H9 (cell line): ENCODE data around the gene URAD. TPM values are rescaled to one million over a fixed set of nuclear protein-coding genes. Genes with fewer than 3 reads are reported as not detected.

ENCODE experiments used
- DNase-seq: peaks from one replicate; pipeline ENCODE4 v3.0.0-alpha.2; 2017
- H2AFZ ChIP-seq: one replicate; pipeline ENCODE4 v1.6.1; 2013; ENCODE audit warnings: mild to moderate bottlenecking, low read length, control low read depth, moderate library complexity
- H2AK5ac ChIP-seq: 2 replicates; pipeline ENCODE4 v1.6.1; 2013; ENCODE audit warnings: low read length, control low read depth, mixed read lengths; ENCODE audit not compliant: insufficient read length
- H2BK120ac ChIP-seq: one replicate; pipeline ENCODE4 v1.6.1; 2013; ENCODE audit warnings: low read depth, mild to moderate bottlenecking, low read length, control low read depth, inconsistent platforms; ENCODE audit not compliant: poor library complexity, severe bottlenecking
- H2BK12ac ChIP-seq: 2 replicates; pipeline ENCODE4 v1.6.1; 2013; ENCODE audit warnings: low read length, control low read depth, mixed read lengths, low read depth; ENCODE audit not compliant: insufficient read length
- H2BK15ac ChIP-seq: 2 replicates; pipeline ENCODE4 v1.6.1; 2013; ENCODE audit warnings: low read depth, low read length, control low read depth
- H2BK20ac ChIP-seq: one replicate; pipeline ENCODE4 v1.6.1; 2013; ENCODE audit warnings: low read depth, mild to moderate bottlenecking, low read length, control low read depth, inconsistent platforms; ENCODE audit not compliant: poor library complexity, severe bottlenecking
- H2BK5ac ChIP-seq: 2 replicates; pipeline ENCODE4 v1.6.1; 2013; ENCODE audit warnings: low read length, control low read depth, mixed read lengths; ENCODE audit not compliant: insufficient read length
- H3K14ac ChIP-seq: 2 replicates; pipeline ENCODE4 v1.6.1; 2013; ENCODE audit warnings: low read length, control low read depth; ENCODE audit not compliant: insufficient read depth
- H3K18ac ChIP-seq: 2 replicates; pipeline ENCODE4 v1.6.1; 2013; ENCODE audit warnings: low read depth, mild to moderate bottlenecking, mixed read lengths, low read length, control low read depth; ENCODE audit not compliant: insufficient read length
- H3K23ac ChIP-seq: 2 replicates; pipeline ENCODE4 v1.6.1; 2013; ENCODE audit warnings: low read length, control low read depth, mixed read lengths, low read depth; ENCODE audit not compliant: insufficient read length
- H3K23me2 ChIP-seq: 2 replicates; pipeline ENCODE4 v1.6.1; 2013; ENCODE audit warnings: low read depth, mild to moderate bottlenecking, mixed read lengths, low read length, control low read depth; ENCODE audit not compliant: insufficient read length, poor library complexity, severe bottlenecking
- H3K27ac ChIP-seq: 2 replicates; pipeline ENCODE4 v1.5.1; 2013; ENCODE audit warnings: low read length, control low read depth, mixed read lengths, low read depth; ENCODE audit not compliant: insufficient read length
- H3K27me3 ChIP-seq: 2 replicates; pipeline ENCODE4 v1.6.1; 2013; ENCODE audit warnings: low read length, control low read depth, inconsistent platforms; ENCODE audit not compliant: insufficient read depth
- H3K4ac ChIP-seq: 2 replicates; pipeline ENCODE4 v1.6.1; 2013; ENCODE audit warnings: low read depth, mild to moderate bottlenecking, control low read depth, inconsistent platforms, low read length, moderate library complexity
- H3K4me1 ChIP-seq: 2 replicates; pipeline ENCODE4 v1.6.1; 2013; ENCODE audit warnings: low read length, control low read depth, inconsistent platforms; ENCODE audit not compliant: insufficient read depth
- H3K4me2 ChIP-seq: 2 replicates; pipeline ENCODE4 v1.6.1; 2013; ENCODE audit warnings: low read length, control low read depth, mixed read lengths; ENCODE audit not compliant: insufficient read length, insufficient read depth
- H3K56ac ChIP-seq: 2 replicates; pipeline ENCODE4 v1.6.1; 2013; ENCODE audit warnings: low read depth, mild to moderate bottlenecking, mixed read lengths, low read length, control low read depth; ENCODE audit not compliant: insufficient read length
- H3K79me1 ChIP-seq: 2 replicates; pipeline ENCODE4 v1.6.1; 2013; ENCODE audit warnings: low read depth, mild to moderate bottlenecking, moderate library complexity, low read length, control low read depth, inconsistent platforms; ENCODE audit not compliant: insufficient read depth, poor library complexity, severe bottlenecking
- H3K79me2 ChIP-seq: 2 replicates; pipeline ENCODE4 v1.6.1; 2013; ENCODE audit warnings: low read length, control low read depth, inconsistent platforms; ENCODE audit not compliant: insufficient read depth
- H3K9ac ChIP-seq: 2 replicates; pipeline ENCODE4 v1.6.1; 2013; ENCODE audit warnings: low read length, control low read depth, mixed read lengths; ENCODE audit not compliant: insufficient read length; ENCODE audit errors: extremely low read depth
- H3K9me3 ChIP-seq: one replicate; pipeline ENCODE4 v1.6.1; 2013; ENCODE audit warnings: low read depth, low read length, inconsistent platforms; ENCODE audit not compliant: control insufficient read depth
- H3T11ph ChIP-seq: one replicate; pipeline ENCODE4 v1.6.1; 2013; ENCODE audit warnings: mild to moderate bottlenecking, low read length, control low read depth, inconsistent platforms
- H4K20me1 ChIP-seq: one replicate; pipeline ENCODE4 v1.6.1; 2013; ENCODE audit not compliant: control insufficient read depth, insufficient read length, insufficient read depth
- H4K5ac ChIP-seq: 2 replicates; pipeline ENCODE4 v1.6.1; 2013; ENCODE audit warnings: low read depth, mild to moderate bottlenecking, mixed read lengths, low read length, control low read depth; ENCODE audit not compliant: insufficient read length
- H4K8ac ChIP-seq: replicated peaks from 2 replicates; pipeline ENCODE4 v1.6.1; 2013; ENCODE audit warnings: low read length, control low read depth, mixed read lengths, low read depth; ENCODE audit not compliant: insufficient read length
- H4K91ac ChIP-seq: 2 replicates; pipeline ENCODE4 v1.6.1; 2013; ENCODE audit warnings: low read depth, mild to moderate bottlenecking, moderate library complexity, mixed read lengths, low read length, control low read depth; ENCODE audit not compliant: insufficient read length
- H3K27ac Mint-ChIP-seq, 3 experiments: 2 replicates in 2 of 3; 3 replicates in 1 of 3; pipeline ENCODE4 v1.8.0; 2020 to 2021; ENCODE audit warnings: mixed read lengths in 3 of 3, mild to moderate bottlenecking in 1 of 3, moderate library complexity in 1 of 3
- H3K27me3 Mint-ChIP-seq: 2 replicates; pipeline ENCODE4 v1.8.0; 2021; ENCODE audit warnings: low read depth, mild to moderate bottlenecking, moderate library complexity, mixed read lengths
- H3K36me3 Mint-ChIP-seq, 3 experiments: 2 replicates in 2 of 3; 3 replicates in 1 of 3; pipeline ENCODE4 v1.8.0; 2020 to 2021; ENCODE audit warnings: low read depth in 3 of 3, mixed read lengths in 3 of 3; ENCODE audit not compliant: insufficient read depth in 1 of 3
- H3K4me1 Mint-ChIP-seq, 2 experiments: 2 replicates each; pipeline ENCODE4 v1.8.0; 2020; ENCODE audit warnings: mixed read lengths in 2 of 2
- H3K4me3 Mint-ChIP-seq, 2 experiments: 2 replicates in 1 of 2; 3 replicates in 1 of 2; pipeline ENCODE4 v1.8.0; 2020 to 2021; ENCODE audit warnings: mild to moderate bottlenecking in 2 of 2, mixed read lengths in 2 of 2, moderate library complexity in 1 of 2
- H3K9me3 Mint-ChIP-seq, 2 experiments: 2 replicates in 1 of 2; 3 replicates in 1 of 2; pipeline ENCODE4 v1.8.0; 2020; ENCODE audit warnings: mild to moderate bottlenecking in 2 of 2, mixed read lengths in 2 of 2, moderate library complexity in 1 of 2
- CTCF ChIP-seq: fragments of 200-600 bp; sonication (generic); conservative IDR thresholded peaks from 3 replicates; pipeline ENCODE4 v1.8.0; 2021; ENCODE audit warnings: antibody characterized with exemption, mild to moderate bottlenecking
- WGBS: extraction: QIAGEN DNeasy Blood & Tissue Kit; methylation state at CpG from one replicate; pipeline ENCODE4 v1.1.7; 2013; ENCODE audit warnings: missing lambda C conversion rate, low lambda C conversion rate, mixed read lengths; ENCODE audit not compliant: insufficient read length; ENCODE audit errors: extremely low coverage; 5-methylcytosine and 5-hydroxymethylcytosine counted together
- long read RNA-seq: library from polyadenylated mRNA; unstranded; transcript quantifications from one replicate; pipeline ENCODE4 v2.0.0, GENCODE V29; 2020
- total RNA-seq: library from RNA; stranded (reverse); gene quantifications from 2 replicates; pipeline ENCODE4 v1.2.1, GENCODE V29; 2021

URAD gene
- total RNA-seq: not detected in 2 replicates
- long read RNA-seq: 0 reads

- H3K23me2 ChIP-seq: no peaks in the 10 kb centered on the region
- no peak within 1 kb of the TSS for H2BK12ac ChIP-seq
- H3K9ac ChIP-seq: no peak within 1 kb of the TSS
- Mint-ChIP-seq H3K27ac (peak within 1 kb of the TSS in 1 of 3 experiments; percentile 50; a peak in 1 of 7 replicates), H3K9me3 (no peaks in the 10 kb centered on the region), H3K36me3 (no peaks in the 10 kb centered on the region), H3K4me3 (no peak within 1 kb of the TSS), H3K27me3 (peaks cover 91% of the 10 kb centered on the region), H3K4me1 (no peaks in the 10 kb centered on the region)
- H3K18ac ChIP-seq: no peak within 1 kb of the TSS
- H4K91ac ChIP-seq: no peak within 1 kb of the TSS
- H3K23ac ChIP-seq: no peak within 1 kb of the TSS
- no peak within 1 kb of the TSS for H2AFZ ChIP-seq
- H3K56ac ChIP-seq: no peak within 1 kb of the TSS
- no peak within 1 kb of the TSS for H4K5ac ChIP-seq
- H3K9me3 ChIP-seq: no peaks in the 10 kb centered on the region
- H2AK5ac ChIP-seq: no peak within 1 kb of the TSS
- DNase-seq: no peak
- no peak within 1 kb of the TSS for H4K8ac ChIP-seq
- no peaks in the 10 kb centered on the region for H4K20me1 ChIP-seq
- no peaks in the 10 kb centered on the region for H3K4me1 ChIP-seq
- no peak within 1 kb of the TSS for H3K27ac ChIP-seq
- no peak within 1 kb of the TSS for H2BK120ac ChIP-seq
- H2BK20ac ChIP-seq: no peak within 1 kb of the TSS
- H2BK15ac ChIP-seq: no peak within 1 kb of the TSS
- H3K4ac ChIP-seq: no peak within 1 kb of the TSS
- no peak within 1 kb of the TSS for H2BK5ac ChIP-seq
- H3K4me2 ChIP-seq: no peak within 1 kb of the TSS
- no peak within 1 kb of the TSS; the same call in 1 of the 2 replicates for H3K14ac ChIP-seq
- no peaks in the 10 kb centered on the region for H3K79me1 ChIP-seq
- peaks cover 5% of the 10 kb centered on the region for H3K27me3 ChIP-seq
- no CpG with 5 or more reads among the region's 11 CpGs for WGBS
- TF ChIP-seq CTCF: no peak
- no peak within 1 kb of the TSS for H3T11ph ChIP-seq
- no peaks in the 10 kb centered on the region for H3K79me2 ChIP-seq
Observed at GRCh38 chr13:27988520-27988919, at the start of gene URAD. URAD (minus strand) TSS chr13:27988693; CDS start chr13:27988637, 56 bp downstream.
